ENCODE measurements around the gene SWAP70. TPM values are rescaled to one million over a fixed set of nuclear protein-coding genes. Genes with fewer than 3 reads are reported as not detected.

The SWAP70 gene
- total RNA-seq, 1 experiment from 2014 or later, result 27.7 TPM

GRCh38 chr11:9802291-9802861 lies 138.5 kb downstream of the SWAP70 start:
- H3K36me3 ChIP-seq, result peaks cover 11% of the 10 kb centered on the region
- no peak for DNase-seq (ENCODE audit: low read depth in 1 of 2, low spot score in 2 of 2)
- H3K4me3 ChIP-seq, result no peak overlapping the region
- peaks cover 5% of the 10 kb centered on the region for H3K4me1 ChIP-seq (replicated peaks)
- H3K27ac ChIP-seq, result 0 out of 2 replicates have a peak overlapping the region, but pooled peaks have one; percentile 22
- H3K9me3 ChIP-seq (replicated peaks), result no peaks in the 10 kb centered on the region
- no peaks in the 10 kb centered on the region for H3K27me3 ChIP-seq (replicated peaks)

Other genes with a start within 250 kb of the SWAP70 start
- gene ZNF143, start 203.1 kb upstream of the SWAP70 start, total RNA-seq (2014; rRNA removed; shearing (Covaris generic)), result 16.9 and 24.0 TPM in 2 replicates
- 36.1 and 44.3 TPM in 2 replicates for gene WEE1, start 90.4 kb upstream of the SWAP70 start, total RNA-seq (2014; rRNA removed; shearing (Covaris generic))